ENCODE data around the gene SLIT1. TPM values are rescaled to one million over a fixed set of nuclear protein-coding genes. Genes with fewer than 3 reads are reported as not detected.
A peak's percentile ranks its signal among the peaks of the same experiment; 100 is the strongest.

SLIT1 gene
- total and polyA plus RNA-seq, 2 of the 8 experiments (the other 6 are each of a cell fraction or from before 2014, with no cell fraction given): 0.70 to 0.88 TPM

DNA sequence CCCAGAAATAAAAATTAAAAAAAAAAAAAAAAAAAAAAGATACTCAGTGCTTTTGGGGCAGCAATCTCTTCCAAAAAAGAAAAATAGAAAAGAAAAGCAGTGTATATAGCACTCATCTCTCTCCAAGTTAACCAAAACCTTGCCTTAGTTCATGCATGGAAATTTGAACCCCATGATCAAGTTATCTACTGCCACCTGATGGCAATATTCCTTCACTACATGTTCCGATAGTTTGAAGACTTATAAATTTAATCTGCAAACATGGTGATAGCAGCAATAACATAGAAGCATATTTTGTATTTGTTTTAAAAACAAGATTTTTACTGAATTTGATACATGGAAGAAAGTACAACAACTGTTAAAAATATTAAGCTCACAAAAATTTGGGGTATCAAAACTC lies 48.6 kb upstream of the SLIT1 start:
- Histone ChIP-seq H3K79me1 (ENCODE audit: low read depth, low read length) (no peaks in the 10 kb centered on the region), H3K4me3 (ENCODE audit: extremely low read depth in 1 of 4, insufficient read depth in 2 of 4, low read depth in 3 of 4, low read length in 4 of 4) (no peak overlapping the region), H4K5ac (ENCODE audit: insufficient read length, low read depth, low read length) (no peak overlapping the region), H3K9ac (replicated peaks in 1 of 4; ENCODE audit: extremely low read depth in 1 of 4, low read depth in 3 of 4, low read length in 3 of 4) (no peak overlapping the region), H3K4ac (replicated peaks; ENCODE audit: insufficient read length, low read depth, low read length) (no peak overlapping the region), H2BK15ac (ENCODE audit: low read length) (no peak overlapping the region), H4K8ac (ENCODE audit: extremely low read depth, insufficient read depth, low read length) (no peak overlapping the region), H3K23me2 (ENCODE audit: low read depth, low read length) (no peaks in the 10 kb centered on the region), H3K4me2 (ENCODE audit: insufficient read depth in 1 of 2, low read depth in 2 of 2, low read length in 2 of 2) (no peak overlapping the region), H2BK12ac (ENCODE audit: low read depth, low read length) (no peak overlapping the region), H4K20me1 (replicated peaks in 1 of 2; ENCODE audit: control insufficient read depth in 1 of 2, insufficient read depth in 2 of 2, low read length in 2 of 2) (no peaks in the 10 kb centered on the region), H3K23ac (ENCODE audit: insufficient read length) (no peak overlapping the region), H3K79me2 (ENCODE audit: control insufficient read depth in 1 of 2, insufficient read depth in 2 of 2, low read length in 2 of 2) (no peaks in the 10 kb centered on the region), H3K36me3 (ENCODE audit: control insufficient read depth in 2 of 4, insufficient read depth in 4 of 4, low read length in 3 of 4) (peaks cover 0 to 5% (median 2%) of the 10 kb centered on the region in 4 experiments; a peak in 3 of 8 replicates), H2AK5ac (ENCODE audit: low read depth, low read length) (no peak overlapping the region), H2BK5ac (ENCODE audit: low read depth, low read length) (no peak overlapping the region), H3K9me3 (ENCODE audit: insufficient read depth in 2 of 2, low read depth in 1 of 2, low read length in 1 of 2) (no peaks in the 10 kb centered on the region), H3K18ac (ENCODE audit: extremely low read depth, low read length) (no peak overlapping the region), H2BK20ac (ENCODE audit: low read length) (no peak overlapping the region), H3K27ac (ENCODE audit: low read depth, low read length) (no peak overlapping the region), H3K27me3 (replicated peaks in 1 of 4; ENCODE audit: control insufficient read depth in 3 of 4, extremely low read depth in 1 of 4, insufficient read depth in 3 of 4, low read length in 3 of 4) (no peaks in the 10 kb centered on the region), H3K4me1 (replicated peaks in 1 of 4; ENCODE audit: control insufficient read depth in 3 of 4, insufficient read depth in 4 of 4, low read length in 3 of 4) (no peaks in the 10 kb centered on the region), H4K91ac (replicated peaks; ENCODE audit: insufficient read length, low read length) (no peak overlapping the region), H2BK120ac (replicated peaks; ENCODE audit: low read depth, low read length) (no peak overlapping the region), H2AFZ (ENCODE audit: low read length) (no peak overlapping the region), H3K56ac (replicated peaks; ENCODE audit: insufficient read length, low read depth, low read length) (no peak overlapping the region), H3K14ac (ENCODE audit: insufficient read length) (no peak overlapping the region)
- FAIRE-seq: peak; percentile 82
- ChIA-PET POLR2A (ENCODE audit: partially characterized antibody) (interaction anchor here (1.1 kb wide), 1 partner anchor 37 kb away, joined by 3 read pairs; no protein-coding TSS in a partner anchor), CTCF (ENCODE audit: partially characterized antibody) (interaction anchor here (0.7 to 44.6 kb wide), 35 partner anchors 10 to 240 kb away, joined by 3 to 1348 read pairs (median 3); no protein-coding TSS in a partner anchor)
- TF ChIP-seq MAFK (IDR thresholded peaks at IDR 0.05; ENCODE audit: low read depth, low read length) (no peak), EGR1 (IDR thresholded peaks at IDR 0.05; ENCODE audit: borderline replicate concordance, low read depth, low read length) (no peak), RAD21 (IDR thresholded peaks at IDR 0.05 in 1 of 2, conservative IDR thresholded peaks at IDR 0.05 in 1 of 2; ENCODE audit: low read depth in 2 of 2, low read length in 2 of 2) (peak; percentile 70 to 75), KDM1A (IDR thresholded peaks at IDR 0.05; ENCODE audit: borderline replicate concordance, low read length) (no peak)
- TF ChIP-seq, protein P1, sequence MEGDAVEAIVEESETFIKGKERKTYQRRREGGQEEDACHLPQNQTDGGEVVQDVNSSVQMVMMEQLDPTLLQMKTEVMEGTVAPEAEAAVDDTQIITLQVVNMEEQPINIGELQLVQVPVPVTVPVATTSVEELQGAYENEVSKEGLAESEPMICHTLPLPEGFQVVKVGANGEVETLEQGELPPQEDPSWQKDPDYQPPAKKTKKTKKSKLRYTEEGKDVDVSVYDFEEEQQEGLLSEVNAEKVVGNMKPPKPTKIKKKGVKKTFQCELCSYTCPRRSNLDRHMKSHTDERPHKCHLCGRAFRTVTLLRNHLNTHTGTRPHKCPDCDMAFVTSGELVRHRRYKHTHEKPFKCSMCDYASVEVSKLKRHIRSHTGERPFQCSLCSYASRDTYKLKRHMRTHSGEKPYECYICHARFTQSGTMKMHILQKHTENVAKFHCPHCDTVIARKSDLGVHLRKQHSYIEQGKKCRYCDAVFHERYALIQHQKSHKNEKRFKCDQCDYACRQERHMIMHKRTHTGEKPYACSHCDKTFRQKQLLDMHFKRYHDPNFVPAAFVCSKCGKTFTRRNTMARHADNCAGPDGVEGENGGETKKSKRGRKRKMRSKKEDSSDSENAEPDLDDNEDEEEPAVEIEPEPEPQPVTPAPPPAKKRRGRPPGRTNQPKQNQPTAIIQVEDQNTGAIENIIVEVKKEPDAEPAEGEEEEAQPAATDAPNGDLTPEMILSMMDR (IDR thresholded peaks at IDR 0.05; ENCODE audit: control extremely low read depth in 1 of 3, insufficient read depth in 1 of 3, low read depth in 1 of 3, low read length in 3 of 3): peak in 2 of 3 experiments; percentile 31 to 57; a peak in 2 of 4 replicates
- no peak for DNase-seq (ENCODE audit: low read depth in 1 of 2, low spot score in 2 of 2)
- WGBS, 2 experiments (ENCODE audit: extremely low coverage in 1 of 2, insufficient coverage in 1 of 2, insufficient read length in 1 of 2, insufficient replicate concordance in 2 of 2, low coverage in 1 of 2, low lambda C conversion rate in 2 of 2, missing lambda C conversion rate in 1 of 2): 50% methylated on average over 1 of the region's 1 CpG; no CpG with 5 or more reads in 1 of the 2 experiments

All from H1 (cell line).